Lung (tissue), 12 donors: ENCODE measurements around the gene TP63. TPM values are rescaled to one million over a fixed set of nuclear protein-coding genes. Genes with fewer than 3 reads are reported as not detected.

Source experiments
- ATAC-seq: fragments of 200-7000 bp; cut with Tn5 transposase; one replicate; pipeline ENCODE4 v1.9.1; 2020; ENCODE audit warnings: moderate number of reproducible peaks; ENCODE audit not compliant: insufficient read depth, low FRiP score
- DNase-seq, 3 donors: peaks; one replicate each; pipeline ENCODE4 v3.0.0-alpha.2; 2013 to 2017
- H3K27ac ChIP-seq, 2 donors: one replicate each; pipeline ENCODE4 v1.5.1; 2013; ENCODE audit warnings: mild to moderate bottlenecking in 2 of 2, moderate library complexity in 2 of 2, control low read depth in 1 of 2, inconsistent platforms in 1 of 2, low read depth in 1 of 2, low read length in 1 of 2
- H3K27me3 ChIP-seq, 3 donors: one replicate each; pipeline ENCODE4 v1.5.1; 2013; ENCODE audit warnings: low read length in 2 of 3; ENCODE audit not compliant: control insufficient read depth in 3 of 3, insufficient read depth in 3 of 3
- H3K36me3 ChIP-seq, 4 donors: one replicate each; pipeline ENCODE4 v1.5.1; 2013; ENCODE audit warnings: low read length in 4 of 4, mild to moderate bottlenecking in 1 of 4, moderate library complexity in 1 of 4; ENCODE audit not compliant: control insufficient read depth in 4 of 4, insufficient read depth in 4 of 4
- H3K4me1 ChIP-seq, 5 donors: one replicate each; pipeline ENCODE4 v1.5.1; 2013; ENCODE audit warnings: low read length in 5 of 5, mild to moderate bottlenecking in 2 of 5, moderate library complexity in 1 of 5; ENCODE audit not compliant: control insufficient read depth in 5 of 5, insufficient read depth in 5 of 5
- H3K4me3 ChIP-seq: one replicate; pipeline ENCODE4 v1.5.1; 2013; ENCODE audit warnings: mild to moderate bottlenecking, control low read depth, moderate library complexity
- H3K9ac ChIP-seq, 2 donors: one replicate each; pipeline ENCODE4 v1.5.1; 2013; ENCODE audit warnings: low read length in 2 of 2, control low read depth in 1 of 2; ENCODE audit not compliant: insufficient read depth in 1 of 2
- H3K9me3 ChIP-seq, 4 donors: one replicate each; pipeline ENCODE4 v1.5.1; 2013; ENCODE audit warnings: low read length in 3 of 4, mild to moderate bottlenecking in 1 of 4, moderate library complexity in 1 of 4; ENCODE audit not compliant: control insufficient read depth in 4 of 4, insufficient read depth in 3 of 4
- CTCF ChIP-seq: IDR thresholded peaks from 2 replicates; pipeline ENCODE4 v1.5.1; 2012; ENCODE audit warnings: mild to moderate bottlenecking; ENCODE audit errors: control extremely low read depth, extremely low read depth
- WGBS, 2 donors: extraction: QIAGEN DNeasy Blood & Tissue Kit; methylation state at CpG; one replicate each; pipeline ENCODE4 v1.1.7; 2013; 5-methylcytosine and 5-hydroxymethylcytosine counted together
- polyA plus RNA-seq, 2 donors: library from polyadenylated mRNA; stranded (reverse); fragments of 200-250 nt; gene quantifications; one replicate each; pipeline ENCODE4 v1.2.1, GENCODE V29; 2013
- total RNA-seq, 2 donors: library from RNA; depleted of rRNA in 1 of 2; stranded (reverse); fragments of >200 nt in 1 of 2; gene quantifications; one replicate each; pipeline ENCODE4 v1.2.1, GENCODE V29; 2014 to 2021
- donor health status: control.
- donor health status: control.
- donor health status: Bipolar disorder and iron deficiency.
- donor health status: healthy.
- donor health status: DM: yes; HTN: yes; CAD: no.

Gene TP63
- total and polyA plus RNA-seq, 4 donors: 1.1 to 12.3 (median 2.7) TPM

- no peak for DNase-seq
- no peak for TF ChIP-seq CTCF
- no peak for ATAC-seq
These were observed 149.5 kb downstream of the TP63 start for GRCh38 chr3:189780546-189781270.

GRCh38 chr3:189781415-189781814 lies 150.2 kb downstream of the TP63 start:
- Histone ChIP-seq H3K4me3 (no peak overlapping the region), H3K27me3 (no peaks in the 10 kb centered on the region), H3K36me3 (no peaks in the 10 kb centered on the region), H3K9me3 (no peaks in the 10 kb centered on the region), H3K9ac (no peak overlapping the region), H3K4me1 (no peaks in the 10 kb centered on the region), H3K27ac (no peak overlapping the region)
- ATAC-seq: no peak
- DNase-seq: no peak
- TF ChIP-seq CTCF: no peak
- 93 to 95% methylated on average over 6 of the region's 6 CpGs for WGBS, 2 donors

More at GRCh38 chr3:189780546-189781270, 149.5 kb downstream of the TP63 start:
- 96 to 97% methylated on average over 6 of the region's 6 CpGs for WGBS, 2 donors
- no peak overlapping the region for H3K27ac ChIP-seq
- H3K4me1 ChIP-seq: no peaks in the 10 kb centered on the region
- H3K9me3 ChIP-seq: no peaks in the 10 kb centered on the region
- H3K36me3 ChIP-seq: no peaks in the 10 kb centered on the region
- H3K9ac ChIP-seq: no peak overlapping the region
- H3K27me3 ChIP-seq: no peaks in the 10 kb centered on the region
- no peak overlapping the region for H3K4me3 ChIP-seq

DNA sequence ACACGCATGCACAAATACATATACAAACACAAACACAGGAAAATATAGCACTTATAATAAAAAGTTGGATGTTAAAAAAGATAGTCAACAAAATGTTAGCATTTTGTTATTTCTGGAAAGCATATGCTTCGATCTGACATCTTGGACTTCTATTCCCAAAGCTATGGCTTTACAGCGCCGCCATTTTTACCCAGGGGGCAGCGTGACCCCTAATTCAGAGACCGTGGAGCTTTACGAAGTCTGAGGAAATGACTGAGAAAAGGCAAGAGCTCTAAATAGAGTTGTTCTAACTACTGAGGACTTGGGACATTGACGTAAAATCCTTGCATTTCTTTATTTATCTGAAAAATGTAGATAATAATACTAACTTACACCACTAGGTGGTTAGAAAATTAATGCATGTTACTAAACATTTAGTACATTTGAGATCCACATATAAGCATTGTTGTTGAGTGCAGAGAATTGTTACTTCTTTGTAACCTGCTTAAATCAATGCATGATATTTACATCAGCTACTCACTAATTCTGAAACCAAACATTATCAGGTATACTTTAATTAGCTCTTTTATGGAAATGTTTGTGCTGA lies 155.4 kb downstream of the TP63 start:
- Histone ChIP-seq H3K9me3 (no peaks in the 10 kb centered on the region), H3K27ac (no peak overlapping the region), H3K4me1 (no peaks in the 10 kb centered on the region), H3K9ac (no peak overlapping the region), H3K4me3 (no peak overlapping the region), H3K27me3 (no peaks in the 10 kb centered on the region), H3K36me3 (no peaks in the 10 kb centered on the region)
- TF ChIP-seq CTCF: no peak
- 94 to 97% methylated on average over 8 of the region's 8 CpGs for WGBS, 2 donors
- ATAC-seq: no peak
- DNase-seq: no peak
